Glutamatergic neuron (in vitro differentiated cells): ENCODE data around the gene CTCF. TPM values are rescaled to one million over a fixed set of nuclear protein-coding genes. Genes with fewer than 3 reads are reported as not detected.
A peak's percentile ranks its signal among the peaks of the same experiment; 100 is the strongest.

Experiments used
- DNase-seq: peaks from one replicate; pipeline ENCODE4 v3.0.0; 2022
- H3K27ac Mint-ChIP-seq: one replicate; pipeline ENCODE4 v1.8.0; 2020; ENCODE audit warnings: mild to moderate bottlenecking, mixed read lengths, inconsistent platforms; ENCODE audit not compliant: unreplicated experiment
- H3K27me3 Mint-ChIP-seq: one replicate; pipeline ENCODE4 v1.8.0; 2020; ENCODE audit warnings: mild to moderate bottlenecking, moderate library complexity, mixed read lengths, inconsistent platforms; ENCODE audit not compliant: unreplicated experiment
- H3K36me3 Mint-ChIP-seq: one replicate; pipeline ENCODE4 v1.8.0; 2020; ENCODE audit warnings: mild to moderate bottlenecking, mixed read lengths, inconsistent platforms; ENCODE audit not compliant: unreplicated experiment
- H3K4me1 Mint-ChIP-seq: one replicate; pipeline ENCODE4 v1.8.0; 2020; ENCODE audit warnings: mild to moderate bottlenecking, low read depth, mixed read lengths, inconsistent platforms; ENCODE audit not compliant: unreplicated experiment
- H3K4me3 Mint-ChIP-seq: one replicate; pipeline ENCODE4 v1.8.0; 2020; ENCODE audit warnings: mild to moderate bottlenecking, mixed read lengths, inconsistent platforms; ENCODE audit not compliant: unreplicated experiment
- H3K9me3 Mint-ChIP-seq: one replicate; pipeline ENCODE4 v1.8.0; 2020; ENCODE audit warnings: mild to moderate bottlenecking, moderate library complexity, mixed read lengths, inconsistent platforms; ENCODE audit not compliant: unreplicated experiment
- total RNA-seq: library from RNA; stranded (reverse); fragmentation: NEBNext Ultra II Directional; extraction: Animal tissue kit (Norgen Biotek cat#: 25700); gene quantifications from one replicate; pipeline ENCODE4 v1.2.1, GENCODE V29; 2021; ENCODE audit not compliant: unreplicated experiment
- TF ChIP-seq, protein P1 (sequence below): fragments of 200-600 bp; sonication (generic); IDR thresholded peaks from one replicate; pipeline ENCODE4 v1.5.0; 2021; ENCODE audit not compliant: partially characterized antibody, unreplicated experiment

Gene CTCF
- total RNA-seq, 1 donor from 2014 or later, result 42.8 TPM

DNA sequence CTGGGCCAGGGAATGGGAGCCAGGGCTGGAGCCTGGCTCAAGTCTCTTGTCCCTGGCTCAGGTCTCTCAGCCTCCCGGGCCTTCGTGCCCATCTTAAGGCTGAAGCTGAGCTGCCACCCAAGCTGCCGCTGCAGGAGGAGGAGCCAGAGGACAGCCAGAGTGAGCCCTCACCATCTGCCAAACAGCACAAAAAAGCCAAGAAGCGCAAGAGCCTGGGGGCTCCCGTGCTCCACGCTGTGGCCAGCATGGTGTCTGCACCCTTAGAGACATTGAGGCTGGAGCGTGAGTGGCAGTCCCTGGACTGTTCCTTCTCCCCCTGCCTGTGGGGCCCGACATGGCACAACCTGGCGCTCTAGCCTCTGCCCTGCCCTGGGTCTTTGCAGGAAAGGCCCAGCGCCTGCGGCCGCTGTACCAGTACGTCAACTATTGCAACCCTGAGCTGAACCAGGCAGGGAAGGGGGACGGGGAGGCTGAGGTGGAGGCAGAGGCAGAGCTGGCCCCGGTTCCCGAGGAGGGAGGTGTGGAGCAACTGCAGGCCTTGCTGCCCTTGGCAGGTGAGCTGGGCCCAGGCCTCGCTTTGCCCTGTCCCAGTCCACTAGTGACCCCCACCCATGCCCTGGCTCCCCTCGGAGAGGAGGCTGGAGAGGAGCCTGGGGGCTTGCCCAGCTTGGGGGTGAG lies 105.6 kb downstream of the CTCF start:
- peak; percentile 87 for DNase-seq
- TF ChIP-seq, protein P1, sequence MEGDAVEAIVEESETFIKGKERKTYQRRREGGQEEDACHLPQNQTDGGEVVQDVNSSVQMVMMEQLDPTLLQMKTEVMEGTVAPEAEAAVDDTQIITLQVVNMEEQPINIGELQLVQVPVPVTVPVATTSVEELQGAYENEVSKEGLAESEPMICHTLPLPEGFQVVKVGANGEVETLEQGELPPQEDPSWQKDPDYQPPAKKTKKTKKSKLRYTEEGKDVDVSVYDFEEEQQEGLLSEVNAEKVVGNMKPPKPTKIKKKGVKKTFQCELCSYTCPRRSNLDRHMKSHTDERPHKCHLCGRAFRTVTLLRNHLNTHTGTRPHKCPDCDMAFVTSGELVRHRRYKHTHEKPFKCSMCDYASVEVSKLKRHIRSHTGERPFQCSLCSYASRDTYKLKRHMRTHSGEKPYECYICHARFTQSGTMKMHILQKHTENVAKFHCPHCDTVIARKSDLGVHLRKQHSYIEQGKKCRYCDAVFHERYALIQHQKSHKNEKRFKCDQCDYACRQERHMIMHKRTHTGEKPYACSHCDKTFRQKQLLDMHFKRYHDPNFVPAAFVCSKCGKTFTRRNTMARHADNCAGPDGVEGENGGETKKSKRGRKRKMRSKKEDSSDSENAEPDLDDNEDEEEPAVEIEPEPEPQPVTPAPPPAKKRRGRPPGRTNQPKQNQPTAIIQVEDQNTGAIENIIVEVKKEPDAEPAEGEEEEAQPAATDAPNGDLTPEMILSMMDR, result peak; percentile 81
- Mint-ChIP-seq H3K9me3 (peaks cover 10% of the 10 kb centered on the region), H3K27me3 (peaks cover 22% of the 10 kb centered on the region), H3K4me3 (peak overlapping the region; percentile 92), H3K36me3 (no peaks in the 10 kb centered on the region), H3K4me1 (peaks cover 27% of the 10 kb centered on the region), H3K27ac (peak overlapping the region; percentile 96)

DNA sequence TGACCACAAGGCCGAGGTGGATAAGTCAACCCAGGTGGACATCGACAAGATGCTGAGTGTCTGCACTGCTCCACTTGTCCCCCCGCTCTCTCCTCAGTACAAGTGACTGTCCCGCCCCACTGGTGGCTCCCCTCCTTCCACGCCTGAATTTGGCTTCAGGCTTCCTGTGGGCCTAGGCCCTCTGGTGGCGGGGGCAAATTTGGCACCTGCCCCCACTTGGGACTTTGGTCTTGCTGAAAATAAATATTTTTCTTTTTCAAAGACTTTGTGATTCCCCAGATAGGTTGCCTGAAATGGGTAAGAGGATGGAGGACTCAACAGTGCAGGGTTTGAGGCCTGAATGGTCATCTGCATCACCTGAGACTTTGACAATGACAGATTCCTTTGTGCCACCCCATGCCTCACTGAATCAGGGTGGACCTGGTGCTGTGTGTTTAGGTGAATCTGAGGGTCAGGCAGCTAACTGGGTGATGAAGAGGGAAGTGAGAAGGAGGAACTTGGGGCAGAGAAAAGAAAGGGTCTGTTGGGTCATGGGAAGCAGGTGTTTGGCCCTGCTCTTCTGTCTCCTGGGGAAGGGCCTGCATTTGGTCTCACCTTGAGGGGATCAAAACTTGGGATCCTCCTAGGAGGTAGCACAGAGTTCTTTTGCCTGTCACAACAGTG lies 106.3 kb downstream of the CTCF start:
- no peak for DNase-seq
- Mint-ChIP-seq H3K4me1 (peaks cover 27% of the 10 kb centered on the region), H3K9me3 (peaks cover 10% of the 10 kb centered on the region), H3K27me3 (peaks cover 22% of the 10 kb centered on the region), H3K36me3 (no peaks in the 10 kb centered on the region), H3K27ac (peak overlapping the region; percentile 50), H3K4me3 (peak overlapping the region; percentile 32)
- TF ChIP-seq, protein P1, result peak; percentile 4

DNA sequence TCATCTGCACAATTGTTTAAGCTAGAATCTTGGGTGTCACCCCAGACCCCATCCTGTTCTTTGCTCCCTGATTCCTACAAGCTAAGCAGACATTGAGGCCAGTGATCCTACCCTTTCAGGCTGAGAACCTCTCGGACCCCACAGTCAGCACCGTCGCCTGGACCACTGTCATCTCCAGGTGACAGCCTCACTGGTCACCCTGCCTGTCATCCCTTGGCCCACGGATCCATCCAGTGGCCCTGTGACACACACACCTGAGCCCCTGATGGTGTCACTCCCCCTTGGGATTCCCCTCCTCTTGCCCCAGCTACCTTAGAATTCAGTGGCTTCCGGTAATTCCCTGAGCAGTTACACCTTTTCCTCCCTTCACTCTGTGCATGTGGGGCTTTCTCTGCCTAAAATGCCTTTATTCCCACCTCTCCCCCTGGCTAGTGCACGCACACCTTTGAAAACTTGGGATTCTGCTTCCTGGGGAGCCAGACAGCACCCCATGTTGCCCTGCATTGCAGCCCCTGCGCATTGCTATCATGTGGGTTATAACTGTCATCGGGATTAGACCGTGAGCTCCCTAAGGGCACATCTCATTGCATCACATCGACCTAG lies 107.3 kb downstream of the CTCF start:
- Mint-ChIP-seq H3K4me1 (peaks cover 25% of the 10 kb centered on the region), H3K4me3 (peak overlapping the region; percentile 11), H3K9me3 (peaks cover 12% of the 10 kb centered on the region), H3K27ac (no peak overlapping the region), H3K36me3 (no peaks in the 10 kb centered on the region), H3K27me3 (peaks cover 19% of the 10 kb centered on the region)
- DNase-seq, result no peak
- TF ChIP-seq, protein P1, result no peak

DNA sequence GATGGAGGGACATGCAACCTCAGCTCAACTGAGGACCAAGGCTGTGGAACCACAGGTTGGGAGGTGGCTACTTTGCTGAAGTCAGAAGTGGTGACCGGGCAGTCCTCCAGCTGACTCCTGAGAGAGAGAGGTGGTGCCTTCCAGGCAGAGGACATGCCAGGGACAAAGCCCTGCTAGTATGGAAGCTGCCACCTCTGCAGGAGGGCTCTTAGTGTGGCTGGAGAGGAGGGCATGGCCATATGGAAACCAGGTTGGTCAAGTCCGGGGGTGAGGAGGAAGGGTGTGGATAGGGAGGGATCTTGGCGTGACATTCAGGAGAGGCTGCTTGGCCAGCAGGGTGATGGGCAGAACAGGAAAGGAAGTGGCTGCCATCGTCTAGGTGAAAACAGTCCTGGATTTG lies 110.0 kb downstream of the CTCF start:
- peaks cover 9% of the 10 kb centered on the region for H3K27me3 Mint-ChIP-seq
- H3K4me3 Mint-ChIP-seq, result no peak overlapping the region
- no peaks in the 10 kb centered on the region for H3K36me3 Mint-ChIP-seq
- H3K27ac Mint-ChIP-seq, result no peak overlapping the region
- DNase-seq, result no peak
- peaks cover 17% of the 10 kb centered on the region for H3K4me1 Mint-ChIP-seq
- TF ChIP-seq, protein P1, result no peak
- peaks cover 11% of the 10 kb centered on the region for H3K9me3 Mint-ChIP-seq
